WTC11 (cell line): ENCODE results near the gene CDK18.

Experiments used
- CTCF ChIP-seq: fragments of 200-600 bp; IDR thresholded peaks from 2 replicates; pipeline ENCODE4 v1.8.0; 2022; ENCODE audit warnings: antibody characterized with exemption
- TEAD4 ChIP-seq: sonication (generic); formaldehyde crosslinking; IDR thresholded peaks from 2 replicates; pipeline ENCODE4 v1.8.0; 2022; ENCODE audit warnings: mild to moderate bottlenecking, missing genetic modification reagents
- ZBTB43 ChIP-seq: sonication (generic); formaldehyde crosslinking; IDR thresholded peaks from 2 replicates; pipeline ENCODE4 v1.8.1; 2023; ENCODE audit warnings: mild to moderate bottlenecking, missing genetic modification reagents

GRCh38 chr1:205500240-205501233 is 3.9 kb upstream of the CDK18 start:
- TF ChIP-seq ZBTB43 (CRISPR knock-in tag): no peak
- TF ChIP-seq CTCF: no peak
- TF ChIP-seq TEAD4 (CRISPR knock-in tag): no peak
